Caco-2 (cell line): ENCODE data around the gene CSH2. TPM values are rescaled to one million over a fixed set of nuclear protein-coding genes. Genes with fewer than 3 reads are reported as not detected.
"Not testable (repeated sequence)": the region's sequence is repeated elsewhere in the genome, so short reads cannot be mapped to it uniquely, and the experiment has no call there.

Source experiments
- BruUV-seq: library from RNA; stranded (reverse); fragments of 400-500 nt; replicated peaks from 2 replicates; lab custom pipeline; 2021; lab: Mats Ljungman, UMichigan
- CTCF ChIA-PET: fragments of 300-600 bp; sonication (Branson Sonifier 250); formaldehyde crosslinking; loops from one replicate; lab custom pipeline; 2022; ENCODE audit warnings: antibody characterized with exemption; lab: Charles Lee
- POLR2A ChIA-PET: fragments of 300-600 bp; sonication (Branson Sonifier 250); formaldehyde crosslinking; loops from one replicate; lab custom pipeline; 2022; ENCODE audit warnings: antibody characterized with exemption; lab: Charles Lee
- DNase-seq, 2 experiments: peaks; one replicate each; pipeline versions ENCODE4 v3.0.0 to v3.0.0-alpha.2; 2020 to 2022
- H3K27me3 ChIP-seq: replicated peaks from 2 replicates; pipeline ENCODE4 v1.6.0; 2011; ENCODE audit warnings: low read length; ENCODE audit not compliant: control insufficient read depth, insufficient read depth
- H3K36me3 ChIP-seq: 2 replicates; pipeline ENCODE4 v1.5.1; 2011; ENCODE audit warnings: low read length; ENCODE audit not compliant: control insufficient read depth, insufficient read depth
- H3K4me1 ChIP-seq: fragments of 250-450 bp; sonication (Bioruptor Pico); 2 replicates; pipeline ENCODE4 v1.5.1; 2020; ENCODE audit warnings: mild to moderate bottlenecking
- H3K4me3 ChIP-seq: 2 replicates; pipeline ENCODE4 v1.5.1; 2011; ENCODE audit warnings: low read depth, mild to moderate bottlenecking, control low read depth, low read length
- H3K9me3 ChIP-seq: fragments of 250-450 bp; sonication (Bioruptor Pico); 2 replicates; pipeline ENCODE4 v1.5.1; 2020; ENCODE audit warnings: mild to moderate bottlenecking, moderate library complexity
- H3K27ac Mint-ChIP-seq: one replicate; pipeline ENCODE4 v1.8.0; 2022; ENCODE audit warnings: mixed read lengths; ENCODE audit not compliant: unreplicated experiment
- H3K27me3 Mint-ChIP-seq: one replicate; pipeline ENCODE4 v1.8.0; 2022; ENCODE audit warnings: mixed read lengths; ENCODE audit not compliant: insufficient read depth, unreplicated experiment
- H3K36me3 Mint-ChIP-seq: one replicate; pipeline ENCODE4 v1.8.0; 2022; ENCODE audit warnings: mild to moderate bottlenecking, mixed read lengths; ENCODE audit not compliant: insufficient read depth, unreplicated experiment
- H3K4me1 Mint-ChIP-seq: one replicate; pipeline ENCODE4 v1.8.0; 2022; ENCODE audit warnings: low read depth, mixed read lengths; ENCODE audit not compliant: unreplicated experiment
- H3K4me3 Mint-ChIP-seq: one replicate; pipeline ENCODE4 v1.8.0; 2022; ENCODE audit warnings: mild to moderate bottlenecking, moderate library complexity, mixed read lengths; ENCODE audit not compliant: unreplicated experiment
- H3K9me3 Mint-ChIP-seq: one replicate; pipeline ENCODE4 v1.8.0; 2022; ENCODE audit warnings: mixed read lengths; ENCODE audit not compliant: unreplicated experiment
- CTCF ChIP-seq, 2 experiments: fragments of 200-600 bp in 1 of 2; IDR thresholded peaks; 1 replicate in 1 of 2; 2 replicates in 1 of 2; pipeline versions ENCODE4 v1.5.1 to v1.8.0; 2011 to 2022; ENCODE audit warnings: antibody characterized with exemption in 1 of 2, control low read depth in 1 of 2, inconsistent platforms in 1 of 2, low read depth in 1 of 2, low read length in 1 of 2, mild to moderate bottlenecking in 1 of 2, moderate library complexity in 1 of 2; ENCODE audit not compliant: insufficient read depth in 1 of 2, severe bottlenecking in 1 of 2, unreplicated experiment in 1 of 2
- intact Hi-C: fragments of 100-400 bp; cut with micrococcal nuclease; formaldehyde crosslinking; loops from one replicate; pipeline ENCODE4 v1.10.0; 2022; ENCODE audit not compliant: unreplicated experiment
- total RNA-seq: library from RNA; stranded (reverse); gene quantifications from 2 replicates; pipeline ENCODE4 v1.2.3, GENCODE V29; 2022

The CSH2 gene
- total RNA-seq, 1 experiment from 2014 or later, result not detected

DNA sequence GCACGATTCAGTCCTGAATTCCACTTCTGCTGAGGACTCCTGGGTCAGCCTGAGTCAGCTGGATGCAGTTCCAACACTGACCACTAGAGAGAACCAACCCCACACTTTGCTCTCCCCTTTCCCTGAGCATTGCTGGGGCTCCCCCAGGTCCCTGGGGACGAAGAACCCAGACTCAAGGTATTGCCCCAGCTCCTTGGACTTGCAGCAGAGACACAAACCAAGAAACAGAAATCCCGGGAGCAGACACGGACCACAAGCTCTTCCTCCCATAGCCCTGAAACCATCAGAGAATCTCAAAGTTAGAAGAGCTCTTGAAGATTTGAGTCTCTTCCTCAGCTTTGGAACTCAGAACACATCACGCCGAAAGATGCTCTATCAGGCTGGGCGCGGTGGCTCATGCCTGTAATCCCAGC, 45.8 kb upstream of the CSH2 start:
- ChIA-PET POLR2A (no interaction called here), CTCF (interaction anchor here (0.9 to 3.2 kb wide), 11 partner anchors 21 to 309 kb away, joined by 3 to 41 read pairs (median 5); no protein-coding TSS in a partner anchor)
- Mint-ChIP-seq H3K4me1 (no peaks in the 10 kb centered on the region), H3K27ac (no peak overlapping the region), H3K9me3 (no peaks in the 10 kb centered on the region), H3K27me3 (peaks cover 18% of the 10 kb centered on the region), H3K4me3 (no peak overlapping the region), H3K36me3 (no peaks in the 10 kb centered on the region)
- TF ChIP-seq CTCF (IDR thresholded peaks at IDR 0.05; ENCODE audit: insufficient read depth in 1 of 2, low read depth in 1 of 2, low read length in 1 of 2, severe bottlenecking in 1 of 2, unreplicated experiment in 1 of 2), result peak; percentile 92 to 94
- DNase-seq, result peak; percentile 66 to 77
- no peak overlapping the region for H3K4me3 ChIP-seq
- H3K9me3 ChIP-seq, result no peaks in the 10 kb centered on the region
- intact Hi-C loops, result loop anchor here (1.0 kb wide), 3 partner anchors 27 to 106 kb away; no protein-coding TSS in a partner anchor
- no peaks in the 10 kb centered on the region for H3K36me3 ChIP-seq
- H3K27me3 ChIP-seq, result no peaks in the 10 kb centered on the region
- no TSS peak for BruUV-seq
- H3K4me1 ChIP-seq, result no peaks in the 10 kb centered on the region

DNA sequence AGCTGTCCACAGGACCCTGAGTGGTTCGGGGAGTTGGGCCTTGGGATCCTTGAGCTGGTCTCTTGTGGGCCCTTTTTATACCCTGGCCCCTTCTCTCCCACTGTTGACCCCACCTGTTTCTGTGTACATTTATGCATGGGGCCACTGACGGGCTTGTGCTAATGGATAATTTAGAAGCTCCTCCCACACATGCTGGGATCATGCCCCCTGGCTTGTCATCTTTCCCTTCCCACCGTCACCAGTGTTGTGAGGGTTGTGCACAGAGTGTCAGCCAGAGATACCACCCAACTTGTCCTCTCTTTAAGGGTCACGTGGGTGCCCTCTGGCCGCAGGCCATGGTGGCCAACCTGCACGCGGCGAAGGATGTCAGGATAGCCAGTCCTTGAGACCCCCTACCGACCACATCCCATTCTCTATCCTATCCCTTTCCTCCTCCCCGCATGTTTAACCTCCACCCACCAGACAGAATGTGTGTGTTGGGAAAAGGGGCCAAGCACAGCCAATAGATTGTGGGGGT, 45.4 kb upstream of the CSH2 start, which contains the start of gene GH1:
GH1 (minus strand) TSS at position 51 of the 517 bp plus-strand sequence. CDS start 63 bp downstream, outside the sequence.
- H3K27me3 ChIP-seq, H3K4me1 Mint-ChIP-seq, H3K4me3 Mint-ChIP-seq, H3K36me3 Mint-ChIP-seq, H3K4me3 ChIP-seq, BruUV-seq, H3K9me3 Mint-ChIP-seq, H3K27ac Mint-ChIP-seq, H3K9me3 ChIP-seq, DNase-seq, H3K36me3 ChIP-seq, POLR2A ChIA-PET, H3K4me1 ChIP-seq: not testable (repeated sequence)
- CTCF ChIA-PET, result interaction anchor here (0.6 to 3.2 kb wide), 10 partner anchors 21 to 310 kb away, joined by 3 to 41 read pairs (median 6); no protein-coding TSS in a partner anchor
- H3K27me3 Mint-ChIP-seq, result peaks cover 17% of the 10 kb centered on the region
- intact Hi-C loops, result loop anchor here (1.0 kb wide), 3 partner anchors 27 to 106 kb away; no protein-coding TSS in a partner anchor

DNA sequence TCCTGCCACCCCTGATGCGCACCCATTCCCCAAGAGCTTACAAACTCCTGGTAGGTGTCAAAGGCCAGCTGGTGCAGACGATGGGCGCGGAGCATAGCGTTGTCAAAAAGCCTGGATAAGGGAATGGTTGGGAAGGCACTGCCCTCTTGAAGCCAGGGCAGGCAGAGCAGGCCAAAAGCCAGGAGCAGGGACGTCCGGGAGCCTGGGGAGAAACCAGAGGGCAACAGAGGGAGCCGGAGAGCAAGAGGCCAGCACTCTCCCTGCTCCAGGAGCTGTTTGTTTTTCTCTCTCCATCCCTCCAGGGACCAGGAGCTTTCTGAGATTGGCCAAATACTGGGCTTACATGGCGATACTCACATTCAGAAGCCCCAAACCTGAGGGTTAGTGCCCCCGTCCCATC, 44.8 kb upstream of the CSH2 start:
- intact Hi-C loops, result no loop called here
- H3K9me3 Mint-ChIP-seq, result no peaks in the 10 kb centered on the region
- POLR2A ChIA-PET, result no interaction called here
- Histone ChIP-seq H3K4me1 (no peaks in the 10 kb centered on the region), H3K4me3 (no peak overlapping the region), H3K9me3 (no peaks in the 10 kb centered on the region), H3K36me3 (no peaks in the 10 kb centered on the region), H3K27me3 (no peaks in the 10 kb centered on the region)
- H3K4me3 Mint-ChIP-seq, result no peak overlapping the region
- peak in 1 of 2 experiments; percentile 44 for DNase-seq
- BruUV-seq, result no TSS peak
- no peaks in the 10 kb centered on the region for H3K36me3 Mint-ChIP-seq
- no peak overlapping the region for H3K27ac Mint-ChIP-seq
- no peaks in the 10 kb centered on the region for H3K4me1 Mint-ChIP-seq
- CTCF ChIA-PET, result interaction anchor here (0.6 to 3.2 kb wide), 9 partner anchors 20 to 310 kb away, joined by 3 to 41 read pairs (median 8); no protein-coding TSS in a partner anchor
- peak in 1 of 2 experiments; percentile 35 for TF ChIP-seq CTCF (IDR thresholded peaks at IDR 0.05; ENCODE audit: insufficient read depth in 1 of 2, low read depth in 1 of 2, low read length in 1 of 2, severe bottlenecking in 1 of 2, unreplicated experiment in 1 of 2)
- peaks cover 16% of the 10 kb centered on the region for H3K27me3 Mint-ChIP-seq
